HepG2 (cell line): Measurements from ENCODE around the gene LBX2. TPM values are rescaled to one million over a fixed set of nuclear protein-coding genes. Genes with fewer than 3 reads are reported as not detected.
A peak's percentile ranks its signal among the peaks of the same experiment; 100 is the strongest.

ENCODE experiments used
- FOXA3 ChIP-seq: IDR thresholded peaks from 2 replicates; pipeline ENCODE4 v1.6.1; 2016; ENCODE audit warnings: missing genetic modification reagents, missing compliant biosample characterization
- NCOA2 ChIP-seq: sonication (generic); formaldehyde crosslinking; IDR thresholded peaks from 2 replicates; pipeline ENCODE4 v1.8.0; 2022; ENCODE audit warnings: inconsistent platforms
- SOX6 ChIP-seq, 2 experiments: fragments of 450-650 bp in 1 of 2; sonication (generic) in 1 of 2; formaldehyde crosslinking in 1 of 2; IDR thresholded peaks; 2 replicates each; pipeline versions ENCODE4 v1.4.0 to v1.6.1; 2017 to 2020; ENCODE audit warnings: antibody characterized with exemption in 1 of 2, mild to moderate bottlenecking in 1 of 2, missing genetic modification reagents in 1 of 2
- SP1 ChIP-seq, 2 experiments: fragments of 450-650 bp in 1 of 2; sonication (generic) in 1 of 2; formaldehyde crosslinking in 1 of 2; IDR thresholded peaks; 2 replicates each; pipeline versions ENCODE4 v1.4.0 to v1.6.1; 2016 to 2020; ENCODE audit warnings: missing genetic modification reagents in 1 of 2
- SP140L ChIP-seq: sonication (generic); formaldehyde crosslinking; IDR thresholded peaks from 2 replicates; pipeline ENCODE4 v1.4.0; 2020; ENCODE audit warnings: missing genetic modification reagents, borderline replicate concordance
- ZNF350 ChIP-seq: sonication (generic); formaldehyde crosslinking; IDR thresholded peaks from 2 replicates; pipeline ENCODE4 v1.4.0; 2020; ENCODE audit warnings: mild to moderate bottlenecking, low read depth, missing genetic modification reagents, borderline replicate concordance
- ZNF598 ChIP-seq: sonication (generic); formaldehyde crosslinking; IDR thresholded peaks from 2 replicates; pipeline ENCODE4 v1.5.1; 2020; ENCODE audit warnings: mild to moderate bottlenecking, missing genetic modification reagents, borderline replicate concordance
- ZNF746 ChIP-seq: sonication (generic); formaldehyde crosslinking; IDR thresholded peaks from 2 replicates; pipeline ENCODE4 v1.8.0; 2022; ENCODE audit warnings: mild to moderate bottlenecking, missing genetic modification reagents
- ZNF879 ChIP-seq: sonication (generic); formaldehyde crosslinking; IDR thresholded peaks from 2 replicates; pipeline ENCODE4 v1.8.1; 2023; ENCODE audit warnings: missing genetic modification reagents
- polyA plus RNA-seq, 8 experiments: library from polyadenylated mRNA; depleted of rRNA in 3 of 8; stranded (reverse) in 7 of 8; unstranded in 1 of 8; fragments of >200 nt; fragmentation: Illumina TruSeq in 4 of 8; extraction: Trizol in 4 of 8; gene quantifications; 2 replicates each; pipeline versions ENCODE4 v1.2.1 to v1.2.3, GENCODE V29; 2011 to 2016; ENCODE audit warnings: low read depth in 4 of 8, missing spikeins in 1 of 8, mixed read lengths in 1 of 8; ENCODE audit not compliant: insufficient read depth in 1 of 8
- total RNA-seq, 5 experiments: library from RNA; depleted of rRNA; stranded (reverse); fragments of >200 nt; fragmentation: Illumina TruSeq; extraction: Trizol; gene quantifications; 2 replicates each; pipeline ENCODE4 v1.2.3, GENCODE V29; 2016; ENCODE audit warnings: low read depth in 1 of 5
- TF ChIP-seq, protein P1 (sequence below): IDR thresholded peaks from 2 replicates; pipeline ENCODE4 v1.6.1; 2016; ENCODE audit warnings: low read depth, missing genetic modification reagents, missing compliant biosample characterization
- TF ChIP-seq, protein P2 (sequence below): sonication (generic); formaldehyde crosslinking; IDR thresholded peaks from 2 replicates; pipeline ENCODE4 v1.8.1; 2022; ENCODE audit warnings: low read depth, mild to moderate bottlenecking, missing genetic modification reagents
- TF ChIP-seq, protein P3 (sequence below): sonication (generic); formaldehyde crosslinking; IDR thresholded peaks from 2 replicates; pipeline ENCODE4 v1.5.0; 2020; ENCODE audit warnings: mild to moderate bottlenecking, missing genetic modification reagents
- TF ChIP-seq, protein P4 (sequence below): sonication (generic); formaldehyde crosslinking; IDR thresholded peaks from 2 replicates; pipeline ENCODE4 v1.5.1; 2020; ENCODE audit warnings: missing genetic modification reagents, mild to moderate bottlenecking, borderline replicate concordance

The LBX2 gene
- total and polyA plus RNA-seq, 2 of the 13 experiments (the other 11 are each of a cell fraction or from before 2014, with no cell fraction given) = 6.4 to 8.1 TPM

GRCh38 chr2:74502147-74502719, 2.8 kb upstream of the LBX2 start (continued):
- TF ChIP-seq, protein P1, sequence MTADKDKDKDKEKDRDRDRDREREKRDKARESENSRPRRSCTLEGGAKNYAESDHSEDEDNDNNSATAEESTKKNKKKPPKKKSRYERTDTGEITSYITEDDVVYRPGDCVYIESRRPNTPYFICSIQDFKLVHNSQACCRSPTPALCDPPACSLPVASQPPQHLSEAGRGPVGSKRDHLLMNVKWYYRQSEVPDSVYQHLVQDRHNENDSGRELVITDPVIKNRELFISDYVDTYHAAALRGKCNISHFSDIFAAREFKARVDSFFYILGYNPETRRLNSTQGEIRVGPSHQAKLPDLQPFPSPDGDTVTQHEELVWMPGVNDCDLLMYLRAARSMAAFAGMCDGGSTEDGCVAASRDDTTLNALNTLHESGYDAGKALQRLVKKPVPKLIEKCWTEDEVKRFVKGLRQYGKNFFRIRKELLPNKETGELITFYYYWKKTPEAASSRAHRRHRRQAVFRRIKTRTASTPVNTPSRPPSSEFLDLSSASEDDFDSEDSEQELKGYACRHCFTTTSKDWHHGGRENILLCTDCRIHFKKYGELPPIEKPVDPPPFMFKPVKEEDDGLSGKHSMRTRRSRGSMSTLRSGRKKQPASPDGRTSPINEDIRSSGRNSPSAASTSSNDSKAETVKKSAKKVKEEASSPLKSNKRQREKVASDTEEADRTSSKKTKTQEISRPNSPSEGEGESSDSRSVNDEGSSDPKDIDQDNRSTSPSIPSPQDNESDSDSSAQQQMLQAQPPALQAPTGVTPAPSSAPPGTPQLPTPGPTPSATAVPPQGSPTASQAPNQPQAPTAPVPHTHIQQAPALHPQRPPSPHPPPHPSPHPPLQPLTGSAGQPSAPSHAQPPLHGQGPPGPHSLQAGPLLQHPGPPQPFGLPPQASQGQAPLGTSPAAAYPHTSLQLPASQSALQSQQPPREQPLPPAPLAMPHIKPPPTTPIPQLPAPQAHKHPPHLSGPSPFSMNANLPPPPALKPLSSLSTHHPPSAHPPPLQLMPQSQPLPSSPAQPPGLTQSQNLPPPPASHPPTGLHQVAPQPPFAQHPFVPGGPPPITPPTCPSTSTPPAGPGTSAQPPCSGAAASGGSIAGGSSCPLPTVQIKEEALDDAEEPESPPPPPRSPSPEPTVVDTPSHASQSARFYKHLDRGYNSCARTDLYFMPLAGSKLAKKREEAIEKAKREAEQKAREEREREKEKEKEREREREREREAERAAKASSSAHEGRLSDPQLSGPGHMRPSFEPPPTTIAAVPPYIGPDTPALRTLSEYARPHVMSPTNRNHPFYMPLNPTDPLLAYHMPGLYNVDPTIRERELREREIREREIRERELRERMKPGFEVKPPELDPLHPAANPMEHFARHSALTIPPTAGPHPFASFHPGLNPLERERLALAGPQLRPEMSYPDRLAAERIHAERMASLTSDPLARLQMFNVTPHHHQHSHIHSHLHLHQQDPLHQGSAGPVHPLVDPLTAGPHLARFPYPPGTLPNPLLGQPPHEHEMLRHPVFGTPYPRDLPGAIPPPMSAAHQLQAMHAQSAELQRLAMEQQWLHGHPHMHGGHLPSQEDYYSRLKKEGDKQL (CRISPR knock-in tag) = peak; percentile 74; the same call in 1 of the 2 replicates
- TF ChIP-seq ZNF598 (CRISPR knock-in tag) (no peak), SP1 (IDR thresholded peaks at IDR 0.05) (no peak), SP1 (CRISPR knock-in tag; IDR thresholded peaks at IDR 0.05) (peak; percentile 68; the same call in 1 of the 2 replicates), NCOA2 (peak; percentile 86), ZNF746 (CRISPR knock-in tag) (peak; percentile 72), SOX6 (IDR thresholded peaks at IDR 0.05) (no peak), SOX6 (CRISPR knock-in tag; IDR thresholded peaks at IDR 0.05) (peak; percentile 68; the same call in 1 of the 2 replicates), ZNF879 (CRISPR knock-in tag) (peak; percentile 33; the same call in 1 of the 2 replicates), FOXA3 (CRISPR knock-in tag) (peak; percentile 73), ZNF350 (CRISPR knock-in tag) (0 out of 2 replicates have a peak, but pooled peaks have one; percentile 49), SP140L (CRISPR knock-in tag) (0 out of 2 replicates have a peak, but pooled peaks have one; percentile 15)
- TF ChIP-seq, protein P2, sequence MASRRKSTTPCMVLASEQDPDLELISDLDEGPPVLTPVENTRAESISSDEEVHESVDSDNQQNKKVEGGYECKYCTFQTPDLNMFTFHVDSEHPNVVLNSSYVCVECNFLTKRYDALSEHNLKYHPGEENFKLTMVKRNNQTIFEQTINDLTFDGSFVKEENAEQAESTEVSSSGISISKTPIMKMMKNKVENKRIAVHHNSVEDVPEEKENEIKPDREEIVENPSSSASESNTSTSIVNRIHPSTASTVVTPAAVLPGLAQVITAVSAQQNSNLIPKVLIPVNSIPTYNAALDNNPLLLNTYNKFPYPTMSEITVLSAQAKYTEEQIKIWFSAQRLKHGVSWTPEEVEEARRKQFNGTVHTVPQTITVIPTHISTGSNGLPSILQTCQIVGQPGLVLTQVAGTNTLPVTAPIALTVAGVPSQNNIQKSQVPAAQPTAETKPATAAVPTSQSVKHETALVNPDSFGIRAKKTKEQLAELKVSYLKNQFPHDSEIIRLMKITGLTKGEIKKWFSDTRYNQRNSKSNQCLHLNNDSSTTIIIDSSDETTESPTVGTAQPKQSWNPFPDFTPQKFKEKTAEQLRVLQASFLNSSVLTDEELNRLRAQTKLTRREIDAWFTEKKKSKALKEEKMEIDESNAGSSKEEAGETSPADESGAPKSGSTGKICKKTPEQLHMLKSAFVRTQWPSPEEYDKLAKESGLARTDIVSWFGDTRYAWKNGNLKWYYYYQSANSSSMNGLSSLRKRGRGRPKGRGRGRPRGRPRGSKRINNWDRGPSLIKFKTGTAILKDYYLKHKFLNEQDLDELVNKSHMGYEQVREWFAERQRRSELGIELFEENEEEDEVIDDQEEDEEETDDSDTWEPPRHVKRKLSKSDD (CRISPR knock-in tag) = peak; percentile 38; the same call in 1 of the 2 replicates
- TF ChIP-seq, protein P3, sequence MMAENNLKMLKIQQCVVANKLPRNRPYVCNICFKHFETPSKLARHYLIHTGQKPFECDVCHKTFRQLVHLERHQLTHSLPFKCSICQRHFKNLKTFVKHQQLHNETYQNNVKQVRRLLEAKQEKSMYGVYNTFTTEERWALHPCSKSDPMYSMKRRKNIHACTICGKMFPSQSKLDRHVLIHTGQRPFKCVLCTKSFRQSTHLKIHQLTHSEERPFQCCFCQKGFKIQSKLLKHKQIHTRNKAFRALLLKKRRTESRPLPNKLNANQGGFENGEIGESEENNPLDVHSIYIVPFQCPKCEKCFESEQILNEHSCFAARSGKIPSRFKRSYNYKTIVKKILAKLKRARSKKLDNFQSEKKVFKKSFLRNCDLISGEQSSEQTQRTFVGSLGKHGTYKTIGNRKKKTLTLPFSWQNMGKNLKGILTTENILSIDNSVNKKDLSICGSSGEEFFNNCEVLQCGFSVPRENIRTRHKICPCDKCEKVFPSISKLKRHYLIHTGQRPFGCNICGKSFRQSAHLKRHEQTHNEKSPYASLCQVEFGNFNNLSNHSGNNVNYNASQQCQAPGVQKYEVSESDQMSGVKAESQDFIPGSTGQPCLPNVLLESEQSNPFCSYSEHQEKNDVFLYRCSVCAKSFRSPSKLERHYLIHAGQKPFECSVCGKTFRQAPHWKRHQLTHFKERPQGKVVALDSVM (CRISPR knock-in tag) = no peak
- TF ChIP-seq, protein P4, sequence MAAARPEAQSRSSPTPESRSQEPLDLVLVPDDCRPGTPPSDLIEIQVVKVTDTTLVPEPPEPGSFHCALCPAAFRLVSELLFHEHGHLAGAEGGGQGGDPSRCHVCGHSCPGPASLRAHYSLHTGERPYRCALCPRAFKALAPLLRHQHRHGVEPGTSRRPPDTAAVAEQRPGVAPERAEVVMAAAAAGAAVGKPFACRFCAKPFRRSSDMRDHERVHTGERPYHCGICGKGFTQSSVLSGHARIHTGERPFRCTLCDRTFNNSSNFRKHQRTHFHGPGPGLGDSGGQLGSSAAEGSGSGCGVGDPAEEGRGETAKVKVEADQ (CRISPR knock-in tag) = no peak
